Ishikawa (cell line): ENCODE results near the gene COMMD4.

ENCODE experiments used
- CEBPB ChIP-seq: IDR thresholded peaks from 2 replicates; pipeline ENCODE4 v1.6.1; 2012
- EGR1 ChIP-seq: IDR thresholded peaks from 2 replicates; pipeline ENCODE4 v1.6.1; 2012
- EP300 ChIP-seq: IDR thresholded peaks from 2 replicates; pipeline ENCODE4 v1.6.1; 2012; ENCODE audit warnings: borderline replicate concordance
- FOXM1 ChIP-seq: IDR thresholded peaks from 2 replicates; pipeline ENCODE4 v1.6.1; 2012; ENCODE audit warnings: low read depth, borderline replicate concordance
- MAX ChIP-seq: IDR thresholded peaks from 2 replicates; pipeline ENCODE4 v1.6.1; 2012
- RAD21 ChIP-seq: IDR thresholded peaks from 2 replicates; pipeline ENCODE4 v1.6.1; 2012; ENCODE audit warnings: low read depth
- REST ChIP-seq: IDR thresholded peaks from 2 replicates; pipeline ENCODE4 v1.6.1; 2012; ENCODE audit warnings: low read depth, mild to moderate bottlenecking
- TAF1 ChIP-seq: IDR thresholded peaks from 2 replicates; pipeline ENCODE4 v1.6.1; 2012; ENCODE audit warnings: low read depth, mild to moderate bottlenecking
- TEAD4 ChIP-seq: IDR thresholded peaks from 2 replicates; pipeline ENCODE4 v1.6.1; 2012
- YY1 ChIP-seq: IDR thresholded peaks from 2 replicates; pipeline ENCODE4 v1.6.1; 2012; ENCODE audit warnings: low read depth
- ZBTB7A ChIP-seq: IDR thresholded peaks from 2 replicates; pipeline ENCODE4 v1.6.1; 2012; ENCODE audit warnings: low read depth
- TF ChIP-seq, protein P1 (sequence below): IDR thresholded peaks from 2 replicates; pipeline ENCODE4 v1.6.1; 2012

- TF ChIP-seq MAX: no peak
- TF ChIP-seq EGR1: no peak
- TF ChIP-seq REST: no peak
- no peak for TF ChIP-seq EP300
- TF ChIP-seq YY1: no peak
- no peak for TF ChIP-seq TAF1
- TF ChIP-seq CEBPB: no peak
- TF ChIP-seq, protein P1, sequence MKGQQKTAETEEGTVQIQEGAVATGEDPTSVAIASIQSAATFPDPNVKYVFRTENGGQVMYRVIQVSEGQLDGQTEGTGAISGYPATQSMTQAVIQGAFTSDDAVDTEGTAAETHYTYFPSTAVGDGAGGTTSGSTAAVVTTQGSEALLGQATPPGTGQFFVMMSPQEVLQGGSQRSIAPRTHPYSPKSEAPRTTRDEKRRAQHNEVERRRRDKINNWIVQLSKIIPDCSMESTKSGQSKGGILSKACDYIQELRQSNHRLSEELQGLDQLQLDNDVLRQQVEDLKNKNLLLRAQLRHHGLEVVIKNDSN: no peak
- TF ChIP-seq FOXM1: no peak
- TF ChIP-seq ZBTB7A: no peak
- TF ChIP-seq RAD21: no peak
- TF ChIP-seq TEAD4: no peak
Measured at GRCh38 chr15:75364881-75365280, 29.0 kb downstream of the COMMD4 start.
